D721Med (cell line): Measurements from ENCODE around the gene RTL3.

Source experiments
- DNase-seq: peaks from one replicate; pipeline ENCODE4 v3.0.0; 2011; ENCODE audit warnings: low spot score; ENCODE audit not compliant: insufficient read length
- FAIRE-seq: peaks from 2 replicates; lab custom pipeline; 2011; peaks lifted over from hg19 to GRCh38; lab: Jason Lieb, UNC
- CTCF ChIP-seq: IDR thresholded peaks from 2 replicates; pipeline ENCODE4 v1.5.1; 2012; ENCODE audit warnings: mild to moderate bottlenecking, control low read depth; ENCODE audit not compliant: insufficient read depth; ENCODE audit errors: missing control alignments

The RTL3 gene

GRCh38 chrX:78673246-78673645 lies 14.1 kb upstream of the RTL3 start:
- DNase-seq (no peak), FAIRE-seq (no peak)
- TF ChIP-seq CTCF, result no peak

- DNase-seq (no peak), FAIRE-seq (no peak)
- TF ChIP-seq CTCF, result no peak
These were observed 6.2 kb upstream of the RTL3 start for GRCh38 chrX:78665342-78665741.

GRCh38 chrX:78661836-78662235 lies 2.7 kb upstream of the RTL3 start:
- TF ChIP-seq CTCF, result no peak
- DNase-seq, result no peak
- FAIRE-seq, result no peak

- FAIRE-seq (no peak), DNase-seq (no peak)
- no peak for TF ChIP-seq CTCF
These were observed 827 bp upstream of the RTL3 start for GRCh38 chrX:78659955-78660354.

- no peak for DNase-seq
- FAIRE-seq, result no peak
- no peak for TF ChIP-seq CTCF
These were observed 714 bp downstream of the RTL3 start for GRCh38 chrX:78658414-78658813.

- FAIRE-seq, result no peak
- DNase-seq, result no peak
- TF ChIP-seq CTCF, result no peak
These were observed 3.5 kb downstream of the RTL3 start for GRCh38 chrX:78655642-78656041.

- no peak for TF ChIP-seq CTCF
- FAIRE-seq (no peak), DNase-seq (no peak)
These were observed 5.9 kb downstream of the RTL3 start for GRCh38 chrX:78653118-78653822.
